Gastrocnemius medialis (tissue), 4 donors: ENCODE measurements around the gene EYS.

Experiments
- POLR2A ChIP-seq, 2 donors: fragments of 450-650 bp; IDR thresholded peaks; one replicate each; pipeline ENCODE4 v1.6.1; 2017; ENCODE audit warnings: antibody characterized with exemption in 2 of 2, mild to moderate bottlenecking in 2 of 2, moderate library complexity in 2 of 2
- TF ChIP-seq, protein P1 (sequence below), 5 experiments: fragments of 450-650 bp in 3 of 5; fragments of 200-600 bp in 2 of 5; sonication (generic) in 2 of 5; IDR thresholded peaks in 4 of 5; conservative IDR thresholded peaks in 1 of 5; 1 replicate in 4 of 5; 2 replicates in 1 of 5; pipeline ENCODE4 v1.5.1; 2016 to 2019; ENCODE audit warnings: antibody characterized with exemption in 5 of 5, mild to moderate bottlenecking in 3 of 5, moderate library complexity in 3 of 5

DNA sequence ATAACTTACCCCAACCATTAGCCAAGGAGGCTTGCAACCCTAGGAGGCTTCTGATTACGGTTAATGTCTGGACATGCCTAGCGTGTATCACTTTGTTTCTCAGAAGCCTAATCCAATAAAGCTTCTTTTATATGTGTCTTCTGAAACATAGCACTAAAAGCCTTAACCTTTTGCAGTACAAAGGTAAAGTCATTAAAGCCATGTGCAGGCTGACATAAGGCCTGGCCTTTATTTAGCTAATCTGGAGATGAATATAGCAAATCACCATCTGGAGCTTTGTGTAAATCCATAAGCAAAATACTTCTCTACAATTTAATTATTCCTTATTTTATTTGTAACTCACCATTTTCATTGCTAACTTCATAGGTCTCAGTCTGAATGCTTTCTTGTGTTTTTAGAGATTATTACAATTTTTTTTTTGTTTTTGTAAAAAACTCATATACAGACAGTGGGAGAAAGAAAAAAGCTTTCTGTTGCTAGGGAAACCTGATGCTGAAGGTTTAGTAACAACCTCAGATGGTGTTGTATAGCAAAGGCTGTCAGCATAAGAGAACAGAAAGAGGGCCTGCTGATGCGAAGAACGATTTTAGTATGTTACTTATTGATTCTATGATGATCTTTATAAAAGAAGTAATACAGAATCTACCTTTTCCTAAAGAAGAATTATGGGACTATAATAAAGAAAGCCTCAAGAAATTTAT lies at the start of gene EYS:
- TF ChIP-seq, protein P1, sequence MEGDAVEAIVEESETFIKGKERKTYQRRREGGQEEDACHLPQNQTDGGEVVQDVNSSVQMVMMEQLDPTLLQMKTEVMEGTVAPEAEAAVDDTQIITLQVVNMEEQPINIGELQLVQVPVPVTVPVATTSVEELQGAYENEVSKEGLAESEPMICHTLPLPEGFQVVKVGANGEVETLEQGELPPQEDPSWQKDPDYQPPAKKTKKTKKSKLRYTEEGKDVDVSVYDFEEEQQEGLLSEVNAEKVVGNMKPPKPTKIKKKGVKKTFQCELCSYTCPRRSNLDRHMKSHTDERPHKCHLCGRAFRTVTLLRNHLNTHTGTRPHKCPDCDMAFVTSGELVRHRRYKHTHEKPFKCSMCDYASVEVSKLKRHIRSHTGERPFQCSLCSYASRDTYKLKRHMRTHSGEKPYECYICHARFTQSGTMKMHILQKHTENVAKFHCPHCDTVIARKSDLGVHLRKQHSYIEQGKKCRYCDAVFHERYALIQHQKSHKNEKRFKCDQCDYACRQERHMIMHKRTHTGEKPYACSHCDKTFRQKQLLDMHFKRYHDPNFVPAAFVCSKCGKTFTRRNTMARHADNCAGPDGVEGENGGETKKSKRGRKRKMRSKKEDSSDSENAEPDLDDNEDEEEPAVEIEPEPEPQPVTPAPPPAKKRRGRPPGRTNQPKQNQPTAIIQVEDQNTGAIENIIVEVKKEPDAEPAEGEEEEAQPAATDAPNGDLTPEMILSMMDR (IDR thresholded peaks at IDR 0.05 in 4 of 5, conservative IDR thresholded peaks at IDR 0.05 in 1 of 5): no peak
- no peak for TF ChIP-seq POLR2A (IDR thresholded peaks at IDR 0.05)
